Thyroid gland (tissue), 4 donors: Measurements from ENCODE around the gene MCF2L. TPM values are rescaled to one million over a fixed set of nuclear protein-coding genes. Genes with fewer than 3 reads are reported as not detected.
"Not testable (repeated sequence)": the region's sequence is repeated elsewhere in the genome, so short reads cannot be mapped to it uniquely, and the experiment has no call there.

Experiments used
- DNase-seq, 2 donors: peaks; one replicate each; pipeline ENCODE4 v3.0.0-alpha.2; 2019
- H3K27ac ChIP-seq, 3 donors: fragments of 200-600 bp; sonication (generic); 1 replicate in 2 of 3; 2 replicates in 1 of 3; pipeline ENCODE4 v1.5.1; 2016 to 2019; ENCODE audit warnings: mild to moderate bottlenecking in 1 of 3, moderate library complexity in 1 of 3
- H3K27me3 ChIP-seq: fragments of 200-600 bp; sonication (generic); one replicate; pipeline ENCODE4 v1.5.1; 2019
- H3K36me3 ChIP-seq, 2 donors: fragments of 200-600 bp; sonication (generic); one replicate each; pipeline ENCODE4 v1.5.1; 2016 to 2019
- H3K4me1 ChIP-seq, 2 donors: fragments of 200-600 bp; sonication (generic); one replicate each; pipeline ENCODE4 v1.5.1; 2017 to 2019
- H3K4me3 ChIP-seq, 3 donors: fragments of 200-600 bp; sonication (generic); replicated peaks in 1 of 3; 1 replicate in 2 of 3; 2 replicates in 1 of 3; pipeline ENCODE4 v1.5.1; 2016; ENCODE audit warnings: mild to moderate bottlenecking in 1 of 3
- H3K9me3 ChIP-seq: fragments of 200-600 bp; sonication (generic); one replicate; pipeline ENCODE4 v1.5.1; 2017
- CTCF ChIP-seq, 6 experiments: fragments of 200-600 bp in 3 of 6; fragments of 450-650 bp in 3 of 6; sonication (generic) in 3 of 6; IDR thresholded peaks; one replicate each; pipeline ENCODE4 v1.5.1; 2016 to 2019; ENCODE audit warnings: antibody characterized with exemption in 6 of 6, mild to moderate bottlenecking in 2 of 6, inconsistent platforms in 1 of 6, moderate library complexity in 1 of 6
- POLR2A ChIP-seq, 2 donors: fragments of 450-650 bp; IDR thresholded peaks; one replicate each; pipeline ENCODE4 v1.6.1; 2017; ENCODE audit warnings: antibody characterized with exemption in 2 of 2, mild to moderate bottlenecking in 2 of 2, moderate library complexity in 1 of 2
- WGBS, 2 donors: methylation state at CpG; one replicate each; pipeline ENCODE4 v1.1.5; 2017; 5-methylcytosine and 5-hydroxymethylcytosine counted together
- intact Hi-C: fragments of 100-400 bp; cut with DNase I; formaldehyde crosslinking; loops from one replicate; pipeline ENCODE4 v1.15.1; 2023
- total RNA-seq, 4 donors: library from RNA; depleted of rRNA; stranded (reverse); fragments of >200 nt; gene quantifications; one replicate each; pipeline ENCODE4 v1.2.3, GENCODE V29; 2016

Gene MCF2L
- total RNA-seq, 4 donors from 2014 or later, result 35.6 to 83.4 (median 43.6) TPM

GRCh38 chr13:113105032-113105920 is 136.3 kb downstream of the MCF2L start, which contains the start of gene F7:
Gene F7 (plus strand): TSS chr13:113105791. CDS start chr13:113105842, 51 bp downstream.
- Histone ChIP-seq H3K9me3 (no peaks in the 10 kb centered on the region), H3K27ac (no peak within 1 kb of the TSS), H3K36me3 (no peaks in the 10 kb centered on the region), H3K4me1 (peaks cover 0 to 6% of the 10 kb centered on the region in 2 donors), H3K4me3 (no peak within 1 kb of the TSS), H3K27me3 (peaks cover 9% of the 10 kb centered on the region)
- WGBS, 2 donors, result 44 to 59% methylated on average over 14 to 15 of the region's 17 CpGs
- DNase-seq, result no peak
- intact Hi-C loops, result no loop called here
- TF ChIP-seq CTCF (IDR thresholded peaks at IDR 0.05) (no peak), POLR2A (IDR thresholded peaks at IDR 0.05) (no peak)

GRCh38 chr13:113105921-113106452 is 137.0 kb downstream of the MCF2L start:
- no peak overlapping the region for H3K4me3 ChIP-seq
- intact Hi-C loops, result no loop called here
- no peak overlapping the region for H3K27ac ChIP-seq
- no peak for TF ChIP-seq POLR2A (IDR thresholded peaks at IDR 0.05)
- no peak for TF ChIP-seq CTCF (IDR thresholded peaks at IDR 0.05)
- WGBS, 2 donors, result 50 to 67% methylated on average over 5 to 7 of the region's 16 CpGs
- H3K4me1 ChIP-seq, result peaks cover 4 to 13% of the 10 kb centered on the region in 2 donors
- no peaks in the 10 kb centered on the region for H3K9me3 ChIP-seq
- no peaks in the 10 kb centered on the region for H3K36me3 ChIP-seq
- DNase-seq, result no peak
- H3K27me3 ChIP-seq, result peaks cover 17% of the 10 kb centered on the region

- Histone ChIP-seq H3K4me1 (peaks cover 4 to 14% of the 10 kb centered on the region in 2 donors), H3K36me3 (no peaks in the 10 kb centered on the region), H3K27ac (no peak overlapping the region), H3K4me3 (no peak overlapping the region), H3K9me3 (no peaks in the 10 kb centered on the region), H3K27me3 (peaks cover 18% of the 10 kb centered on the region)
- no peak for DNase-seq
- 66 to 76% methylated on average over 16 to 20 of the region's 25 CpGs for WGBS, 2 donors
- TF ChIP-seq CTCF (IDR thresholded peaks at IDR 0.05) (no peak), POLR2A (IDR thresholded peaks at IDR 0.05) (no peak)
- intact Hi-C loops, result no loop called here
These were observed 137.8 kb downstream of the MCF2L start for GRCh38 chr13:113106711-113107351.

- H3K36me3 ChIP-seq, intact Hi-C loops, DNase-seq, H3K4me3 ChIP-seq, H3K27ac ChIP-seq, H3K9me3 ChIP-seq: not testable (repeated sequence)
- WGBS, 2 donors, result 97 to 100% methylated on average over 6 to 15 of the region's 27 CpGs
- Histone ChIP-seq H3K27me3 (peaks cover 18% of the 10 kb centered on the region), H3K4me1 (peaks cover 4 to 14% of the 10 kb centered on the region in 2 donors)
These were observed 139.5 kb downstream of the MCF2L start for GRCh38 chr13:113108521-113108920.

- peaks cover 4 to 14% of the 10 kb centered on the region in 2 donors for H3K4me1 ChIP-seq
- H3K9me3 ChIP-seq, result no peaks in the 10 kb centered on the region
- no peak for DNase-seq
- no peaks in the 10 kb centered on the region for H3K36me3 ChIP-seq
- no peak overlapping the region for H3K4me3 ChIP-seq
- H3K27me3 ChIP-seq, result peaks cover 18% of the 10 kb centered on the region
- WGBS, 2 donors, result 38 to 51% methylated on average over 34 to 35 of the region's 73 CpGs
- H3K27ac ChIP-seq, result no peak overlapping the region
- TF ChIP-seq CTCF (IDR thresholded peaks at IDR 0.05), result no peak
- TF ChIP-seq POLR2A (IDR thresholded peaks at IDR 0.05), result no peak
- intact Hi-C loops, result no loop called here
These were observed 140.4 kb downstream of the MCF2L start for GRCh38 chr13:113109151-113110047.
